HCT116 (cell line): ENCODE data around the gene UPK1B. TPM values are rescaled to one million over a fixed set of nuclear protein-coding genes. Genes with fewer than 3 reads are reported as not detected.

Experiments used
- ATAC-seq: fragments of 200-7000 bp; cut with Tn5 transposase; 2 replicates; pipeline ENCODE4 v1.9.1; 2020; ENCODE audit warnings: mild to moderate bottlenecking, moderate library complexity
- BruUV-seq: library from RNA; stranded (reverse); fragments of 400-500 nt; replicated peaks from 2 replicates; lab custom pipeline; 2021; lab: Mats Ljungman, UMichigan
- CTCF ChIA-PET: fragments of 300-600 bp; sonication (Branson Sonifier 250); formaldehyde crosslinking; loops from one replicate; lab custom pipeline; 2021; ENCODE audit warnings: antibody characterized with exemption; lab: Charles Lee
- POLR2A ChIA-PET: fragments of 300-600, 350-600 bp; sonication (Branson Sonifier 250); formaldehyde crosslinking; loops from one replicate; lab custom pipeline; 2021; ENCODE audit warnings: antibody characterized with exemption; lab: Charles Lee
- RAD21 ChIA-PET, 2 experiments: fragments of 300-600 bp; sonication (Branson Sonifier 250); formaldehyde crosslinking; loops; one replicate each; lab custom pipeline; 2023; ENCODE audit warnings: low total read pairs in 2 of 2; ENCODE audit not compliant: uncharacterized antibody in 2 of 2, unreplicated experiment in 2 of 2, low non-redundant PET in 1 of 2; lab: Charles Lee
- DNase-seq: peaks from one replicate; pipeline ENCODE4 v3.0.0-alpha.2; 2010; ENCODE audit warnings: low read depth, low spot score
- H2AFZ ChIP-seq: fragments of 200-600 bp; shearing (Covaris generic), sonication (generic); 2 replicates; pipeline ENCODE4 v1.6.1; 2017; ENCODE audit warnings: low read depth, mixed run types, mixed read lengths, antibody characterized with exemption, low read length; ENCODE audit not compliant: poor library complexity, severe bottlenecking
- H3K27ac ChIP-seq: 2 replicates; pipeline ENCODE4 v1.5.1; 2012; ENCODE audit warnings: low read depth, low read length
- H3K27me3 ChIP-seq: fragments of 200-600 bp; sonication (generic); 2 replicates; pipeline ENCODE4 v1.6.1; 2016; ENCODE audit warnings: mixed run types, low read length, mixed read lengths; ENCODE audit not compliant: insufficient read depth
- H3K36me3 ChIP-seq, 2 experiments: fragments of 200-500 bp in 1 of 2; fragments of 200-600 bp in 1 of 2; sonication (Bioruptor generic) in 1 of 2; sonication (generic) in 1 of 2; 2 replicates each; pipeline versions ENCODE4 v1.5.1 to v1.6.1; 2014 to 2016; ENCODE audit warnings: low read length in 2 of 2, inconsistent platforms in 1 of 2, mixed read lengths in 1 of 2, mixed run types in 1 of 2; ENCODE audit not compliant: insufficient read depth in 2 of 2, control insufficient read depth in 1 of 2
- H3K4me1 ChIP-seq, 2 experiments: fragments of 200-600 bp in 1 of 2; sonication (generic) in 1 of 2; 2 replicates each; pipeline versions ENCODE4 v1.5.1 to v1.6.1; 2012 to 2017; ENCODE audit warnings: low read length in 2 of 2, inconsistent platforms in 1 of 2, mild to moderate bottlenecking in 1 of 2, mixed read lengths in 1 of 2, mixed run types in 1 of 2, moderate library complexity in 1 of 2; ENCODE audit not compliant: insufficient read depth in 2 of 2, control insufficient read depth in 1 of 2
- H3K4me2 ChIP-seq: fragments of 200-600 bp; sonication (generic); 2 replicates; pipeline ENCODE4 v1.6.1; 2017; ENCODE audit warnings: mixed run types, low read length, mixed read lengths
- H3K4me3 ChIP-seq, 2 experiments: fragments of 200-600 bp in 1 of 2; sonication (generic) in 1 of 2; replicated peaks in 1 of 2; 2 replicates each; pipeline ENCODE4 v1.5.1; 2011 to 2016; ENCODE audit warnings: low read length in 2 of 2, control low read depth in 1 of 2, low read depth in 1 of 2, mild to moderate bottlenecking in 1 of 2, mixed read lengths in 1 of 2, mixed run types in 1 of 2
- H3K79me2 ChIP-seq: fragments of 200-600 bp; sonication (generic); 2 replicates; pipeline ENCODE4 v1.6.1; 2017; ENCODE audit warnings: mild to moderate bottlenecking, mixed run types, low read length, moderate library complexity, mixed read lengths; ENCODE audit not compliant: insufficient read depth
- H3K9ac ChIP-seq: fragments of 200-600 bp; sonication (generic); 2 replicates; pipeline ENCODE4 v1.6.1; 2016; ENCODE audit warnings: low read length, mixed read lengths
- H3K9me2 ChIP-seq: fragments of 200-600 bp; sonication (generic), shearing (Covaris generic); 2 replicates; pipeline ENCODE4 v1.6.1; 2017; ENCODE audit warnings: mixed run types, mild to moderate bottlenecking, moderate library complexity; ENCODE audit not compliant: insufficient read depth
- H3K9me3 ChIP-seq, 2 experiments: fragments of 200-500 bp in 1 of 2; fragments of 200-600 bp in 1 of 2; sonication (Bioruptor generic) in 1 of 2; sonication (generic) in 1 of 2; 2 replicates each; pipeline ENCODE4 v1.6.1; 2014 to 2017; ENCODE audit warnings: low read length in 2 of 2, mixed read lengths in 2 of 2, inconsistent platforms in 1 of 2, low read depth in 1 of 2, mild to moderate bottlenecking in 1 of 2, mixed run types in 1 of 2, moderate library complexity in 1 of 2; ENCODE audit not compliant: control insufficient read depth in 1 of 2, insufficient read depth in 1 of 2
- H4K20me1 ChIP-seq: fragments of 200-600 bp; sonication (generic), shearing (Covaris generic); 2 replicates; pipeline ENCODE4 v1.6.1; 2017; ENCODE audit warnings: mixed run types, mild to moderate bottlenecking, moderate library complexity; ENCODE audit not compliant: insufficient read depth
- CEBPB ChIP-seq: IDR thresholded peaks from 2 replicates; pipeline ENCODE4 v1.6.1; 2012; ENCODE audit warnings: low read depth
- CTCF ChIP-seq, 3 experiments: fragments of 200-600 bp in 1 of 3; sonication (generic) in 1 of 3; IDR thresholded peaks in 2 of 3; conservative IDR thresholded peaks in 1 of 3; 2 replicates each; pipeline ENCODE4 v1.5.1; 2012 to 2017; ENCODE audit warnings: low read depth in 2 of 3, low read length in 2 of 3, antibody characterized with exemption in 1 of 3, borderline replicate concordance in 1 of 3, control low read depth in 1 of 3, mild to moderate bottlenecking in 1 of 3, mixed read lengths in 1 of 3, mixed run types in 1 of 3, moderate library complexity in 1 of 3; ENCODE audit not compliant: insufficient read depth in 1 of 3
- EGR1 ChIP-seq: IDR thresholded peaks from 2 replicates; pipeline ENCODE4 v1.6.1; 2012; ENCODE audit warnings: low read depth
- EZH2 ChIP-seq: fragments of 200-600 bp; sonication (generic); IDR thresholded peaks from 2 replicates; pipeline ENCODE4 v1.6.1; 2017; ENCODE audit warnings: antibody characterized with exemption, mixed run types
- FOSL1 ChIP-seq: IDR thresholded peaks from 2 replicates; pipeline ENCODE4 v1.6.1; 2012; ENCODE audit warnings: low read depth
- MAX ChIP-seq: IDR thresholded peaks from 2 replicates; pipeline ENCODE4 v1.6.1; 2012
- POLR2A ChIP-seq: IDR thresholded peaks from 2 replicates; pipeline ENCODE4 v1.7.0; 2011; ENCODE audit warnings: borderline replicate concordance; ENCODE audit not compliant: insufficient read depth, insufficient read length; ENCODE audit errors: extremely low read depth
- SIN3A ChIP-seq: IDR thresholded peaks from 2 replicates; pipeline ENCODE4 v1.6.1; 2012; ENCODE audit warnings: low read depth
- SRF ChIP-seq: IDR thresholded peaks from 2 replicates; pipeline ENCODE4 v1.6.1; 2012; ENCODE audit warnings: low read depth
- ZBTB33 ChIP-seq: IDR thresholded peaks from 2 replicates; pipeline ENCODE4 v1.6.1; 2011; ENCODE audit warnings: mild to moderate bottlenecking, low read length, moderate library complexity; ENCODE audit not compliant: insufficient replicate concordance; ENCODE audit errors: extremely low read depth
- ZNF274 ChIP-seq: fragments of 200-500 bp; sonication (Bioruptor generic); IDR thresholded peaks from 2 replicates; pipeline ENCODE4 v1.6.1; 2014; ENCODE audit warnings: mild to moderate bottlenecking, low read depth, low read length, inconsistent platforms
- intact Hi-C: fragments of 100-400 bp; cut with micrococcal nuclease; formaldehyde crosslinking; loops from 2 replicates; pipeline ENCODE4 v1.10.0; 2022
- total RNA-seq: library from RNA; stranded (reverse); gene quantifications from one replicate; pipeline ENCODE4 v1.2.1, GENCODE V29; 2021; ENCODE audit not compliant: unreplicated experiment

The UPK1B gene
- total RNA-seq, 1 experiment from 2014 or later, result not detected

- Histone ChIP-seq H2AFZ (no peak overlapping the region), H3K9me2 (no peaks in the 10 kb centered on the region), H3K36me3 (peaks cover 0 to 13% of the 10 kb centered on the region in 2 experiments; a peak in 2 of 4 replicates), H3K4me1 (no peaks in the 10 kb centered on the region), H3K9me3 (no peaks in the 10 kb centered on the region), H3K27ac (no peak overlapping the region), H3K9ac (no peak overlapping the region), H3K79me2 (no peaks in the 10 kb centered on the region), H3K4me3 (no peak overlapping the region), H3K4me2 (no peak overlapping the region), H3K27me3 (no peaks in the 10 kb centered on the region), H4K20me1 (no peaks in the 10 kb centered on the region)
- ChIA-PET POLR2A (no interaction called here), RAD21 (no interaction called here), CTCF (no interaction called here)
- BruUV-seq, result no TSS peak
- DNase-seq (no peak), ATAC-seq (no peak)
- intact Hi-C loops, result no loop called here
- TF ChIP-seq CTCF (IDR thresholded peaks at IDR 0.05 in 2 of 3, conservative IDR thresholded peaks at IDR 0.05 in 1 of 3; ENCODE audit: borderline replicate concordance in 1 of 3, insufficient read depth in 1 of 3, low read depth in 2 of 3, low read length in 2 of 3), result no peak
- TF ChIP-seq EZH2, result no peak
- TF ChIP-seq SIN3A, result no peak
- no peak for TF ChIP-seq POLR2A
- no peak for TF ChIP-seq MAX
- no peak for TF ChIP-seq ZNF274
- TF ChIP-seq CEBPB, result no peak
- no peak for TF ChIP-seq SRF
- no peak for TF ChIP-seq ZBTB33
- TF ChIP-seq EGR1, result no peak
- no peak for TF ChIP-seq FOSL1
These were observed 47.7 kb downstream of the UPK1B start for GRCh38 chr3:119220970-119221667.
